Gastrocnemius medialis (tissue), 4 donors: Measurements from ENCODE around the gene PAPOLA.

Source experiments
- POLR2A ChIP-seq, 2 donors: fragments of 450-650 bp; IDR thresholded peaks; one replicate each; pipeline ENCODE4 v1.6.1; 2017; ENCODE audit warnings: antibody characterized with exemption in 2 of 2, mild to moderate bottlenecking in 2 of 2, moderate library complexity in 2 of 2
- TF ChIP-seq, protein P1 (sequence below), 5 experiments: fragments of 450-650 bp in 3 of 5; fragments of 200-600 bp in 2 of 5; sonication (generic) in 2 of 5; IDR thresholded peaks in 4 of 5; conservative IDR thresholded peaks in 1 of 5; 1 replicate in 4 of 5; 2 replicates in 1 of 5; pipeline ENCODE4 v1.5.1; 2016 to 2019; ENCODE audit warnings: antibody characterized with exemption in 5 of 5, mild to moderate bottlenecking in 3 of 5, moderate library complexity in 3 of 5

- TF ChIP-seq, protein P1, sequence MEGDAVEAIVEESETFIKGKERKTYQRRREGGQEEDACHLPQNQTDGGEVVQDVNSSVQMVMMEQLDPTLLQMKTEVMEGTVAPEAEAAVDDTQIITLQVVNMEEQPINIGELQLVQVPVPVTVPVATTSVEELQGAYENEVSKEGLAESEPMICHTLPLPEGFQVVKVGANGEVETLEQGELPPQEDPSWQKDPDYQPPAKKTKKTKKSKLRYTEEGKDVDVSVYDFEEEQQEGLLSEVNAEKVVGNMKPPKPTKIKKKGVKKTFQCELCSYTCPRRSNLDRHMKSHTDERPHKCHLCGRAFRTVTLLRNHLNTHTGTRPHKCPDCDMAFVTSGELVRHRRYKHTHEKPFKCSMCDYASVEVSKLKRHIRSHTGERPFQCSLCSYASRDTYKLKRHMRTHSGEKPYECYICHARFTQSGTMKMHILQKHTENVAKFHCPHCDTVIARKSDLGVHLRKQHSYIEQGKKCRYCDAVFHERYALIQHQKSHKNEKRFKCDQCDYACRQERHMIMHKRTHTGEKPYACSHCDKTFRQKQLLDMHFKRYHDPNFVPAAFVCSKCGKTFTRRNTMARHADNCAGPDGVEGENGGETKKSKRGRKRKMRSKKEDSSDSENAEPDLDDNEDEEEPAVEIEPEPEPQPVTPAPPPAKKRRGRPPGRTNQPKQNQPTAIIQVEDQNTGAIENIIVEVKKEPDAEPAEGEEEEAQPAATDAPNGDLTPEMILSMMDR (IDR thresholded peaks at IDR 0.05 in 4 of 5, conservative IDR thresholded peaks at IDR 0.05 in 1 of 5): no peak
- no peak for TF ChIP-seq POLR2A (IDR thresholded peaks at IDR 0.05)
Observed at GRCh38 chr14:96584199-96584906, 82.2 kb downstream of the PAPOLA start.
